Upper lobe of right lung (tissue), 1 donor: ENCODE data around the gene CNGB1. TPM values are rescaled to one million over a fixed set of nuclear protein-coding genes. Genes with fewer than 3 reads are reported as not detected.
A peak's percentile ranks its signal among the peaks of the same experiment; 100 is the strongest.

ENCODE experiments used
- ATAC-seq: fragments of 200-7000 bp; cut with Tn5 transposase; one replicate; pipeline ENCODE4 v1.9.1; 2020; ENCODE audit warnings: mild to moderate bottlenecking, moderate library complexity
- DNase-seq: peaks from one replicate; pipeline ENCODE4 v3.0.0-alpha.2; 2020
- H3K27ac ChIP-seq: fragments of 200-600 bp; one replicate; pipeline ENCODE4 v1.8.0; 2022
- H3K27me3 ChIP-seq: fragments of 200-600 bp; one replicate; pipeline ENCODE4 v1.8.0; 2022; ENCODE audit warnings: mild to moderate bottlenecking
- H3K36me3 ChIP-seq: fragments of 200-600 bp; one replicate; pipeline ENCODE4 v1.8.0; 2022
- H3K4me1 ChIP-seq: fragments of 200-600 bp; one replicate; pipeline ENCODE4 v1.8.0; 2022
- H3K4me3 ChIP-seq: fragments of 200-600 bp; one replicate; pipeline ENCODE4 v1.8.0; 2022; ENCODE audit warnings: mild to moderate bottlenecking
- H3K9me3 ChIP-seq: fragments of 200-600 bp; one replicate; pipeline ENCODE4 v1.8.0; 2022
- CTCF ChIP-seq: fragments of 200-600 bp; IDR thresholded peaks from one replicate; pipeline ENCODE4 v1.8.0; 2022; ENCODE audit warnings: antibody characterized with exemption
- intact Hi-C: fragments of 100-400 bp; cut with DNase I; formaldehyde crosslinking; loops from one replicate; pipeline ENCODE4 v1.11.0; 2022
- total RNA-seq: library from RNA; stranded (reverse); fragmentation: NEBNext Ultra II Directional; extraction: Animal tissue kit (Norgen Biotek cat#: 25700); gene quantifications from one replicate; pipeline ENCODE4 v1.2.1, GENCODE V29; 2021
- donor health status: DM: no; HTN: yes; CAD: no; lungs with severe emphysema.

CNGB1 gene
- total RNA-seq, 1 donor from 2014 or later: not detected

GRCh38 chr16:58002416-58002800 is 31.5 kb upstream of the CNGB1 start:
- intact Hi-C loops: loop anchor here (5.0 kb wide), 1 partner anchor 95 kb away; no protein-coding TSS in a partner anchor
- H3K4me3 ChIP-seq: no peak overlapping the region
- TF ChIP-seq CTCF: no peak
- H3K9me3 ChIP-seq: no peaks in the 10 kb centered on the region
- DNase-seq (no peak), ATAC-seq (no peak)
- H3K27me3 ChIP-seq: no peaks in the 10 kb centered on the region
- peaks cover 28% of the 10 kb centered on the region for H3K4me1 ChIP-seq
- peaks cover 6% of the 10 kb centered on the region for H3K36me3 ChIP-seq
- no peak overlapping the region for H3K27ac ChIP-seq

GRCh38 chr16:58001781-58002415 is 31.0 kb upstream of the CNGB1 start:
- ATAC-seq (no peak), DNase-seq (no peak)
- H3K36me3 ChIP-seq: peaks cover 12% of the 10 kb centered on the region
- no peaks in the 10 kb centered on the region for H3K27me3 ChIP-seq
- peaks cover 28% of the 10 kb centered on the region for H3K4me1 ChIP-seq
- TF ChIP-seq CTCF: no peak
- H3K4me3 ChIP-seq: peak overlapping the region; percentile 66
- intact Hi-C loops: loop anchor here (5.0 kb wide), 1 partner anchor 95 kb away; no protein-coding TSS in a partner anchor
- H3K9me3 ChIP-seq: no peaks in the 10 kb centered on the region
- H3K27ac ChIP-seq: peak overlapping the region; percentile 85

DNA sequence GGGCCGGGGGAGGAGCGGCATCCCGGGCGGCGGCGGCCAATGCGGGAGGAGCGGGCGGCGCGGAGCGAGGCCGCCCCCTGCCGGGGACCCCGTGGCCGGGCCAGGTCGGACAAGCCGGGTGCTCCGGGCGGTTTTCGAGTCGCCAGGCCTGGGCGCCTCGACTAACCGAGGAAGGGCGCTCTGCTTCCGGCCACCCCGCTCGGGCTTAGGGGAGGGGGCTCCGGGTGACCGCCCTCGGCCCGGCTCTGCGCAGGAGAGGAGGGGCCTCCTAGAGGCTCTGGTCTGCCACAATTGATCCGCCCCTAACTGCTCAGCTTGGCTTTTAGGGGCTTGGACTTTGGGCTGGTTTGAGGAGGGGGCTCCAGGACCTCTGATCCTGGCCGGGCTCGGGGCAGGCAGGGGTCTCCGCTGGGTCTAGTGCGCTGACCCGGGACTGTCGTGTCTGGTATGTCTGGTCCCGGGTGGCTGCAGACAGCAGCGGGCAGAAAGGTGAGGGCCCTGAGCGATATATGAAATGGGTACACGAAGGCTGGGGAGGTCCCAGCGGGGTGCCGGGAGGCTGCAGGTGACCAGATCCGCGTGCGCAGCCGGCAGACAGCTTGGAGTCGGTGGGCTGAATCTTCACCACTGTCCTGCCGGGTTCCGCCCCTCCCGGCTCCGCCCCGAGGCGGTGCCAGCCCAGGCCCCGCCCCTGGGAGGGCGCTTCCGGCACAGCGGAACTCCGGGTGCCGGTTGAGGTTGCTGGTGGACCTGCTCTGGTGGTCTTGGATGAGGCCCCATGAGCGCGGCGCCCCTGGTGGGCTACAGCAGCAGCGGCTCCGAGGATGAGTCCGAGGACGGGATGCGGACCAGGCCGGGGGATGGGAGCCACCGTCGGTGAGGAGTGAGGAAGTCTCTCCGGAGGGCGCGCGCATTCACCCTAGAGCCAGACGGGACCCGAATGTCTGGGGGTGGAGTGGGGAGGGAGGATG is 30.1 kb upstream of the CNGB1 start, which contains the start of gene USB1:
TSS of gene USB1 (plus strand) at position 702 of the 971 bp plus-strand sequence. CDS start at position 779, 77 bp downstream.
- Histone ChIP-seq H3K36me3 (peaks cover 21% of the 10 kb centered on the region), H3K27ac (peak within 1 kb of the TSS; percentile 85), H3K27me3 (no peaks in the 10 kb centered on the region), H3K4me3 (peak within 1 kb of the TSS; percentile 66), H3K9me3 (no peaks in the 10 kb centered on the region), H3K4me1 (peaks cover 28% of the 10 kb centered on the region)
- DNase-seq (peak; percentile 94), ATAC-seq (peak; percentile 92)
- peak; percentile 67 for TF ChIP-seq CTCF
- intact Hi-C loops: loop anchor here (5.0 kb wide), 1 partner anchor 94 kb away; no protein-coding TSS in a partner anchor

GRCh38 chr16:57999971-58000705 is 29.2 kb upstream of the CNGB1 start, which contains the start of gene ZNF319:
ZNF319 (minus strand) TSS chr16:58000672; CDS start chr16:57998265, 2,407 bp downstream.
- ATAC-seq (peak; percentile 3), DNase-seq (no peak)
- intact Hi-C loops: loop anchor here (5.0 kb wide), 1 partner anchor 93 kb away; no protein-coding TSS in a partner anchor
- peaks cover 32% of the 10 kb centered on the region for H3K4me1 ChIP-seq
- peak within 1 kb of the TSS; percentile 85 for H3K27ac ChIP-seq
- H3K27me3 ChIP-seq: no peaks in the 10 kb centered on the region
- TF ChIP-seq CTCF: no peak
- H3K36me3 ChIP-seq: peaks cover 23% of the 10 kb centered on the region
- H3K9me3 ChIP-seq: no peaks in the 10 kb centered on the region
- peak within 1 kb of the TSS; percentile 66 for H3K4me3 ChIP-seq

DNA sequence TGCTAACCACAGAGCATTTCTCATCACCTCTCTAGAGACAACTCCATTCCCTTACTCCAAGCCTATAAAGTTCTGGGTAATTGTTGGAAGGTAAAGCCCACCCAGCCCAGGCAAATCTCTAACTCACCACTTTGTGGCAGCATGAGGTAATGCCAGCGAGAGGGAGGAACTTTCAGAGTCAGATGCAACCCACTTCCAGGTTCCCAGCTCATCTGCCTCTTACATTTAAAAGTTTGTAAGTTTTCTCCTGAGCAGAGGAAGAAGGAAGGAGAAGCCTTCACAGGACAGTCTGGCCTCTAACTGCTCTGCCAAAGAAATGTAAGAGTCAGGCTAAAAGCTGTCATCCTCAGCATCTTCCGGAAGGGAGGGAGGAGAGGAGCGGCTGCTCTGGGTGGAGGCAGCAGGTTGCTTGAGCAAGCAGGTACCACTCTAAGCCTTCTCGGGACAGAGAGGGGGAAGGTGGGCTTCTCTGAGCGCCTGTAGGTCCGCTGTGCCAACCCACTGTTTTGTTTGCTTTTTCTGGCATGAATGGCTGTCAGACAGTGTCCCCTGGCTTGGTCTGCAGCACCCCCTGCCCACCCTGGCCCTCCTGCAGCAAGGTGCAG is 28.5 kb upstream of the CNGB1 start:
- no peak for DNase-seq
- peak overlapping the region; percentile 85 for H3K27ac ChIP-seq
- peaks cover 39% of the 10 kb centered on the region for H3K4me1 ChIP-seq
- H3K9me3 ChIP-seq: no peaks in the 10 kb centered on the region
- ATAC-seq: no peak
- peaks cover 23% of the 10 kb centered on the region for H3K36me3 ChIP-seq
- no peak for TF ChIP-seq CTCF
- intact Hi-C loops: no loop called here
- H3K4me3 ChIP-seq: peak overlapping the region; percentile 66
- H3K27me3 ChIP-seq: no peaks in the 10 kb centered on the region
